ENCODE measurements around the gene NOL6.

Gene NOL6

GRCh38 chr9:33440609-33441008, 33.1 kb downstream of the NOL6 start:
- H3K9me3 ChIP-seq (ENCODE audit: insufficient read depth, low read length): no peaks in the 10 kb centered on the region
- H3K9ac ChIP-seq (ENCODE audit: low read length): no peak overlapping the region
- H3K27ac ChIP-seq (ENCODE audit: low read depth, low read length): no peak overlapping the region
- H3K4me2 ChIP-seq (ENCODE audit: low read depth, low read length, poor library complexity, severe bottlenecking): no peak overlapping the region
- H3F3A ChIP-seq (ENCODE audit: insufficient read depth): no peaks in the 10 kb centered on the region
- no peaks in the 10 kb centered on the region for H3K27me3 ChIP-seq (ENCODE audit: low read length)
- H3K9me2 ChIP-seq (replicated peaks; ENCODE audit: insufficient read depth, low read length): no peaks in the 10 kb centered on the region
- no peak overlapping the region for H3K4me3 ChIP-seq (ENCODE audit: insufficient read depth, low read length, poor library complexity, severe bottlenecking)
- no peaks in the 10 kb centered on the region for H3K79me2 ChIP-seq (ENCODE audit: insufficient read depth, low read length)
- H4K20me1 ChIP-seq (ENCODE audit: low read depth, low read length): no peaks in the 10 kb centered on the region
- H3K36me3 ChIP-seq (ENCODE audit: low read length): no peaks in the 10 kb centered on the region
- TF ChIP-seq CTCF (IDR thresholded peaks at IDR 0.05; ENCODE audit: insufficient read depth, low read length, poor library complexity, severe bottlenecking) (no peak), EZH2phosphoT487 (conservative IDR thresholded peaks at IDR 0.05; ENCODE audit: low read length) (no peak)
- H2AFZ ChIP-seq (ENCODE audit: low read depth, low read length, severe bottlenecking): no peak overlapping the region

DNA sequence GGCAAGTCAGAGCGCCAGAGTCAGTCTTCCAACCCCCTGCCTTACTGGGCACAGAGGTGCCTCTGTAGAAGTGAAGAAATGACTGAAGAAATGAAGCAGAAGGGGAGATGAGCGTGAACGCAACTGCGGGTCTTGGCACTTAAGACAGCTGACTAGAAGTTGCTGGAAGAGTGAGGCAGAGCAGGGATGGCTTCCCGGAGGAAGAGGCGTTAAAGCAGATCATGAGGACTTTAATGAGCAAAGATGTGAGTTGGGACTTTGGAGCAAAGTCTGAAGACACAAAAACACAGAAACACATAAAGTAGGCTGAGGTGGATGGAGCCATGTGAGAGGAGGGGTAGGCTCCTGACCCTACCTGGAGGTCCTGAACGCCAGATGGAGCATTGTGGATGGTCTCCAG, 33.5 kb downstream of the NOL6 start:
- Histone ChIP-seq H3K36me3 (ENCODE audit: low read length) (no peaks in the 10 kb centered on the region), H3K27me3 (ENCODE audit: low read length) (no peaks in the 10 kb centered on the region), H3K9me2 (replicated peaks; ENCODE audit: insufficient read depth, low read length) (no peaks in the 10 kb centered on the region), H3K27ac (ENCODE audit: low read depth, low read length) (no peak overlapping the region), H3K9ac (ENCODE audit: low read length) (no peak overlapping the region), H2AFZ (ENCODE audit: low read depth, low read length, severe bottlenecking) (no peak overlapping the region), H3K4me3 (ENCODE audit: insufficient read depth, low read length, poor library complexity, severe bottlenecking) (no peak overlapping the region), H4K20me1 (ENCODE audit: low read depth, low read length) (no peaks in the 10 kb centered on the region), H3F3A (ENCODE audit: insufficient read depth) (no peaks in the 10 kb centered on the region), H3K9me3 (ENCODE audit: insufficient read depth, low read length) (no peaks in the 10 kb centered on the region), H3K79me2 (ENCODE audit: insufficient read depth, low read length) (no peaks in the 10 kb centered on the region), H3K4me2 (ENCODE audit: low read depth, low read length, poor library complexity, severe bottlenecking) (no peak overlapping the region)
- TF ChIP-seq EZH2phosphoT487 (conservative IDR thresholded peaks at IDR 0.05; ENCODE audit: low read length) (no peak), CTCF (IDR thresholded peaks at IDR 0.05; ENCODE audit: insufficient read depth, low read length, poor library complexity, severe bottlenecking) (no peak)

DNA sequence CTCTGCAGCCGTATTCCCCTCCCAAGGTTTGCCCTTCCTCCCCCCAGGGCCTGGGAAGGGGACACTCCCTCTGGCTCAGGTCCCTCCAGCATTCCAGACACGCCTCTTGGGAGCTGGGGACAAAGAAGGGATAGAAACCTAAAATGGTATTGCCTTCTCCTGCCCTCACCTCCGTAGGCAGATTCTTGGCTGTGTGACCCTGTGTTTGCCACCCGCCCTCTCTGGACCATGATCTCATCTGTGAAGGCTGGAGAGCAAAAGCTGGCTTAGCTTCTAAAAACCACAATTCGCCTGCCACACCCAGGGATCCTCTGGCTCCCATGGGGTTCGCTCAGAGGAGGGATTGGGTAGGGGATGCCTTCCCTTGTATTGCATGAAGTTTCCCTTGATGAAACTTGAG, 34.0 kb downstream of the NOL6 start:
- H3K27me3 ChIP-seq (ENCODE audit: low read length): no peaks in the 10 kb centered on the region
- H3K36me3 ChIP-seq (ENCODE audit: low read length): no peaks in the 10 kb centered on the region
- H3F3A ChIP-seq (ENCODE audit: insufficient read depth): no peaks in the 10 kb centered on the region
- TF ChIP-seq EZH2phosphoT487 (conservative IDR thresholded peaks at IDR 0.05; ENCODE audit: low read length) (no peak), CTCF (IDR thresholded peaks at IDR 0.05; ENCODE audit: insufficient read depth, low read length, poor library complexity, severe bottlenecking) (no peak)
- H3K79me2 ChIP-seq (ENCODE audit: insufficient read depth, low read length): no peaks in the 10 kb centered on the region
- no peak overlapping the region for H3K4me2 ChIP-seq (ENCODE audit: low read depth, low read length, poor library complexity, severe bottlenecking)
- H3K4me3 ChIP-seq (ENCODE audit: insufficient read depth, low read length, poor library complexity, severe bottlenecking): no peak overlapping the region
- H3K9ac ChIP-seq (ENCODE audit: low read length): no peak overlapping the region
- H4K20me1 ChIP-seq (ENCODE audit: low read depth, low read length): no peaks in the 10 kb centered on the region
- H3K9me3 ChIP-seq (ENCODE audit: insufficient read depth, low read length): no peaks in the 10 kb centered on the region
- H3K9me2 ChIP-seq (replicated peaks; ENCODE audit: insufficient read depth, low read length): no peaks in the 10 kb centered on the region
- no peak overlapping the region for H2AFZ ChIP-seq (ENCODE audit: low read depth, low read length, severe bottlenecking)
- H3K27ac ChIP-seq (ENCODE audit: low read depth, low read length): no peak overlapping the region

Measured in SU-DHL-6 (cell line).